Aorta (tissue), 5 donors: Measurements from ENCODE around the gene NFRKB. TPM values are rescaled to one million over a fixed set of nuclear protein-coding genes. Genes with fewer than 3 reads are reported as not detected.
"Not testable (repeated sequence)": the region's sequence is repeated elsewhere in the genome, so short reads cannot be mapped to it uniquely, and the experiment has no call there.

Experiments
- ATAC-seq: fragments of 200-7000 bp; cut with Tn5 transposase; one replicate; pipeline ENCODE4 v1.9.1; 2022; ENCODE audit warnings: moderate library complexity; ENCODE audit not compliant: low FRiP score
- DNase-seq, 2 donors: peaks; one replicate each; pipeline ENCODE4 v3.0.0-alpha.2; 2020
- H3K27ac ChIP-seq, 2 donors: one replicate each; pipeline ENCODE4 v1.5.1; 2013; ENCODE audit warnings: low read length in 2 of 2, mild to moderate bottlenecking in 2 of 2, moderate library complexity in 2 of 2, control low read depth in 1 of 2, inconsistent platforms in 1 of 2, low read depth in 1 of 2
- H3K27me3 ChIP-seq, 2 donors: one replicate each; pipeline ENCODE4 v1.6.1; 2013; ENCODE audit warnings: control low read depth in 1 of 2, low read length in 1 of 2, mild to moderate bottlenecking in 1 of 2, moderate library complexity in 1 of 2; ENCODE audit not compliant: insufficient read depth in 2 of 2, control insufficient read depth in 1 of 2
- H3K36me3 ChIP-seq, 2 donors: one replicate each; pipeline ENCODE4 v1.6.1; 2013; ENCODE audit warnings: control low read depth in 1 of 2, low read length in 1 of 2, mild to moderate bottlenecking in 1 of 2; ENCODE audit not compliant: insufficient read depth in 2 of 2, control insufficient read depth in 1 of 2
- H3K4me1 ChIP-seq, 2 donors: one replicate each; pipeline ENCODE4 v1.6.1; 2013; ENCODE audit warnings: low read length in 2 of 2, control low read depth in 1 of 2, mild to moderate bottlenecking in 1 of 2, moderate library complexity in 1 of 2; ENCODE audit not compliant: insufficient read depth in 2 of 2, control insufficient read depth in 1 of 2
- H3K4me3 ChIP-seq, 2 donors: one replicate each; pipeline ENCODE4 v1.5.1; 2013; ENCODE audit warnings: low read length in 2 of 2, control low read depth in 1 of 2, mild to moderate bottlenecking in 1 of 2
- H3K9me3 ChIP-seq: one replicate; pipeline ENCODE4 v1.6.1; 2013; ENCODE audit warnings: mild to moderate bottlenecking, low read length; ENCODE audit not compliant: control insufficient read depth
- WGBS, 2 donors: extraction: QIAGEN DNeasy Blood & Tissue Kit; methylation state at CpG; one replicate each; pipeline ENCODE4 v1.1.7; 2013; 5-methylcytosine and 5-hydroxymethylcytosine counted together
- intact Hi-C, 2 donors: fragments of 100-400 bp; cut with DNase I; formaldehyde crosslinking; loops; one replicate each; pipeline versions ENCODE4 v1.14.2 to v1.15.0; 2022
- polyA plus RNA-seq, 2 donors: library from polyadenylated mRNA; stranded (reverse); fragments of 200-250 nt; gene quantifications; one replicate each; pipeline ENCODE4 v1.2.3, GENCODE V29; 2013
- total RNA-seq, 2 donors: library from RNA; stranded (reverse); fragmentation: NEBNext Ultra II Directional; extraction: Animal tissue kit (Norgen Biotek cat#: 25700); gene quantifications; one replicate each; pipeline ENCODE4 v1.2.1, GENCODE V29; 2021
- donor health status: healthy with polysubstance abuse.
- donor health status: Bipolar disorder and iron deficiency.
- donor health status: DM: no; HTN: no; CAD: no.
- donor health status: DM: no; HTN: no; CAD: no.
- donor health status: DM: yes; HTN: yes; CAD: no.

The NFRKB gene
- total and polyA plus RNA-seq, 4 donors: 11.4 to 30.9 (median 18.5) TPM

DNA sequence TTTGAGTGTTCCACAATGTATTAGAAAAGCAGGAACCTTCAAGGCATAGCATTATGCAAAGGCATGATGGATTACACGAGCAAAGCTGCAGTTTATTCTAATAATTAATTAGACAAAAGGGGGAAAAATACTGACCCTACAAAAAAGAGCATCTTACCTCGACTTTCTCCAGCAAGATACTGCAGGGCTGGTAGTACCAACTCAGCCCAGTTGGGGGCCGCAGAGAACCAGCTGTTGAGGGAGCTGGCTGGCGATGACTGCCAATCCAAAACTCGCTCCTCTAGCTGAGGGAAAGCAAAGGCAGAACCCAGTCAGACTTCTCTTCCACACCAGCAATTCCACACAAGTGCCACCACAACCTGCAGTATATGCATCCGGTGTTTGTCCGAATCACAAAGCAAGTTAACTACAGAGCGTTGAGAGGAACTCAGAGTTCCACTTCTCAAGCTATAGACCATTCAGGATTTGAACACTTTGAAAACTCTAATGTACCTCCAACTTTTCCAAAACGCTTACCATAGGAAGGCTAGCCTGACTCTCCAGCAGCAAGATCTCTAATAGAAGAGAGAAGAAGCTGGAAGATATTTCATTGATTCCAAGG lies 13.7 kb downstream of the NFRKB start:
- intact Hi-C loops: no loop called here
- 66 to 71% methylated on average over 9 of the region's 9 CpGs for WGBS, 2 donors
- Histone ChIP-seq H3K4me1 (no peaks in the 10 kb centered on the region), H3K27ac (no peak overlapping the region), H3K27me3 (no peaks in the 10 kb centered on the region), H3K4me3 (no peak overlapping the region), H3K36me3 (peaks cover 20 to 28% of the 10 kb centered on the region in 2 donors), H3K9me3 (no peaks in the 10 kb centered on the region)
- ATAC-seq: no peak
- DNase-seq: no peak

DNA sequence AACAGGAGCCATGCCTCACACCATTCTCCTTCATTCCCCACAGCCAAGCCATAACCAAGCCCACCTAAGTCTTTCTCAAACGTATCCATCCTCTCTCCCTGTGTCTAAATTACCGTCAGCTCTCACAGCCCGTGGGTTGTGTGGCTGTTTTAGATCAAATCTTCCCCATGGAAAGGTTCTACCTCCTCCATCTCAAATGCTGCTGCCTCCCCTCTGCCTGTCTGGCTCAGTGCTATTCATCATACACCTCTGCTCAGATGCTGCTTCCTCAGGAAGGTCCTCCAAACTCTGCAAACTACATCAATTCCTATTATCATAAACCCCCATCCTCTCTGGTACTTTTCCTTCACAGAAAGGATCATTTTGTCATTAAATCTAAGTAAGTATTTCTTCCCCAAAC lies 15.1 kb downstream of the NFRKB start:
- no peak overlapping the region for H3K27ac ChIP-seq
- intact Hi-C loops: no loop called here
- no peak overlapping the region for H3K4me3 ChIP-seq
- H3K36me3 ChIP-seq: peaks cover 20 to 31% of the 10 kb centered on the region in 2 donors
- no peak for ATAC-seq
- WGBS, 2 donors: 89 to 92% methylated on average over 3 of the region's 3 CpGs
- no peaks in the 10 kb centered on the region for H3K4me1 ChIP-seq
- no peaks in the 10 kb centered on the region for H3K9me3 ChIP-seq
- no peak for DNase-seq
- H3K27me3 ChIP-seq: no peaks in the 10 kb centered on the region

DNA sequence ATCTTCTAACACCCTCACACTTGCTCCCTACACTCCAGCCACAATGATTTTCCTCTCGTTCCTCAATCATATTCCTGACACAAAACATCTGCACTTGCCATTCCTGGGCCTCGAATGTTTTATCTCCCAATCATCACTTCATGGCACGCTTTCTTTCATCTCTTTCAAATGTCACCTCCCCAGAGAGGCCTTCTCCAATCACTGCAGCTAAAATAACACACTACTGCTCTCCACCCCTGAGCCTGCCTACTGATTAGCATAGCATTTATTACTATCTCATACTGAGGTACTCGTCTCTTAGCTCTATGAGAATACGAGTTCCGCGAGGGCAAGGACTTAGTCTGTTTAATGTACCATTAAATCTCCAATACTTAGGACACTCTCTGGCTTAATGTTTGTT lies 23.5 kb downstream of the NFRKB start:
- H3K27me3 ChIP-seq: no peaks in the 10 kb centered on the region
- no peak overlapping the region for H3K4me3 ChIP-seq
- no peaks in the 10 kb centered on the region for H3K4me1 ChIP-seq
- ATAC-seq (no peak), DNase-seq (no peak)
- no peaks in the 10 kb centered on the region for H3K9me3 ChIP-seq
- H3K36me3 ChIP-seq: peaks cover 8 to 29% of the 10 kb centered on the region in 2 donors
- no peak overlapping the region for H3K27ac ChIP-seq
- intact Hi-C loops: no loop called here
- WGBS, 2 donors: 78 to 80% methylated on average over 7 of the region's 7 CpGs

DNA sequence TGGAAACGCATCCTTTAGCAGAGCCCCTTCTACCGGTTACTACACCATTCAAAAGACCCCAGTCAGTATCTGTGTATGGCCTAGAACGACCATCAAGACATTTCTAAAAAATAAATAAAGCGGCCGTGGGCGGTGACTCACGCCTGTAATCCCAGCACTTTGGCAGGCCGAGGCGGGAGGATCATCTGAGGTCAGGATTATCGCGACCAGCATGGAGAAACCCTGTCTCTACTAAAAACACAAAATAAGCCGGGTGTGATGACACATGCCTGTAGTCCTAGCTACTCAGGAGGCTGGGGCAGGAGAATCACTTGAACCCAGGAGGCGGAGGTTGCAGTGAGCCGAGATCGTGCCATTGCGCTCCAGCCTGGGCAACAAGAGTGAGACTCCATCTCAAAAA lies 26.8 kb downstream of the NFRKB start:
- H3K27ac ChIP-seq, DNase-seq, H3K4me3 ChIP-seq, intact Hi-C loops, H3K9me3 ChIP-seq, H3K4me1 ChIP-seq, H3K27me3 ChIP-seq, ATAC-seq: not testable (repeated sequence)
- peaks cover 9 to 37% of the 10 kb centered on the region in 2 donors for H3K36me3 ChIP-seq
- 88 to 89% methylated on average over 16 of the region's 16 CpGs for WGBS, 2 donors

DNA sequence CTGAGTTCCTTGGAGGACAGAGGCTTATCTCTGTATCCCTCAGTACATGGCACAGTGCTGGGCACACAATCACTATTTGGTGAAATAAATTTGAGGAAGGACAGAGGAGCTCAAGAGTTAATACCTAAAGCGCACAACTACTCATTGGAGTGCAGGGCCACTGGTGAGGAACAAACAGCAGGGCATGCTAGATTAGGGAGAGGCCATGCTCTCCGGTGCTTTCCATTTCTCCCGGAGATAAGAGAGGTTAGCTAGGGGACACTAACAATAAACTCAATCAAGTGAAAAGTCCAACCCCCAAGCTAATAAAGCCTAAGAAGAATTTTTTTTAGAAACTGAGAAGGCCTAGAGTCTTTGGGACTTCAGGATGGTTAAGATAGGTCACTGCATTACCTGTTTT lies 29.1 kb downstream of the NFRKB start:
- Histone ChIP-seq H3K27me3 (no peaks in the 10 kb centered on the region), H3K4me3 (no peak overlapping the region), H3K4me1 (no peaks in the 10 kb centered on the region), H3K36me3 (peaks cover 7 to 29% of the 10 kb centered on the region in 2 donors), H3K27ac (no peak overlapping the region), H3K9me3 (no peaks in the 10 kb centered on the region)
- intact Hi-C loops: no loop called here
- ATAC-seq (no peak), DNase-seq (no peak)
- 76 to 82% methylated on average over 3 of the region's 3 CpGs for WGBS, 2 donors

DNA sequence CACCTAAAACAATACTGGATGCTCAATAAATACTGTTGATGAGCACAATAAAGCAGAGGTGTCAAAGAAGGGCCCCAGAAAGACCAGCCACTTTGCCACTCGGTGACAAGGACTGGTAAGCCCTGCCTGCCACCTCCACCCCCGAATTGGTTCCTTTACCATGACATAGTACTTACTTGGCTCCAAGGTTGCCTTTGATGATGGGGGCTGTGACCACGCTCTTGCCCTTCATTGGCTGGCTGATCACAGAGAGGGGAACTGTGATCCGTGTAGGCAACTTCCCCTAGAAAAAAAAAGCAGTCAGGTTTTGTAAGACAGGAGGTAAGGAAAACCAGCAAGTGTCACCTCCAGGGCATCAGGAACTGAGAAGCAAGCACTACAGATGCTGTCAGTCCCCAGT lies 29.7 kb downstream of the NFRKB start:
- no peak for DNase-seq
- peaks cover 5 to 27% of the 10 kb centered on the region in 2 donors for H3K36me3 ChIP-seq
- H3K4me1 ChIP-seq: no peaks in the 10 kb centered on the region
- ATAC-seq: no peak
- H3K9me3 ChIP-seq: no peaks in the 10 kb centered on the region
- intact Hi-C loops: no loop called here
- no peak overlapping the region for H3K27ac ChIP-seq
- H3K27me3 ChIP-seq: no peaks in the 10 kb centered on the region
- H3K4me3 ChIP-seq: no peak overlapping the region
- WGBS, 2 donors: 81 to 85% methylated on average over 4 of the region's 4 CpGs

DNA sequence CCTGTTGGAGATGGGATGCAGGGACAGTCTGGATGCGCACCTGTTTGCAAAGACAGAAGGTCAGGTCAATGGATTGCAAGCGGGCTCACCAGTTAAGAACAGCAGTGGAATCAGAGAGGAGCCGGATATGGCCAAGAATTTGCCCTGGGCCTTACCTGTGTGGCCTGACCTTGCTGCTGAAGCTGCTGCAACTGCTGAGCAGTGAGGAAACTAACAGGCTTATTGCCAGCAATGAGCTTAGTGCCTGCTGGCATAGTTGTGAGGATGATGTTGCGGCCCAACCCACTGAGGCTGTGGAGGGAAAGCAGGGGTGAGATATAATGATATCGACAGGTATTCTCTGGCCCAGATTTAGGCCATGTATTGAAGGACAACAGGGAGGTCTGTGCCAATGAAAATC lies 30.6 kb downstream of the NFRKB start:
- intact Hi-C loops: no loop called here
- Histone ChIP-seq H3K27ac (no peak overlapping the region), H3K27me3 (no peaks in the 10 kb centered on the region), H3K9me3 (no peaks in the 10 kb centered on the region), H3K4me3 (no peak overlapping the region), H3K4me1 (no peaks in the 10 kb centered on the region), H3K36me3 (peaks cover 3 to 25% of the 10 kb centered on the region in 2 donors)
- WGBS, 2 donors: 97 to 99% methylated on average over 5 of the region's 5 CpGs
- ATAC-seq (no peak), DNase-seq (no peak)

DNA sequence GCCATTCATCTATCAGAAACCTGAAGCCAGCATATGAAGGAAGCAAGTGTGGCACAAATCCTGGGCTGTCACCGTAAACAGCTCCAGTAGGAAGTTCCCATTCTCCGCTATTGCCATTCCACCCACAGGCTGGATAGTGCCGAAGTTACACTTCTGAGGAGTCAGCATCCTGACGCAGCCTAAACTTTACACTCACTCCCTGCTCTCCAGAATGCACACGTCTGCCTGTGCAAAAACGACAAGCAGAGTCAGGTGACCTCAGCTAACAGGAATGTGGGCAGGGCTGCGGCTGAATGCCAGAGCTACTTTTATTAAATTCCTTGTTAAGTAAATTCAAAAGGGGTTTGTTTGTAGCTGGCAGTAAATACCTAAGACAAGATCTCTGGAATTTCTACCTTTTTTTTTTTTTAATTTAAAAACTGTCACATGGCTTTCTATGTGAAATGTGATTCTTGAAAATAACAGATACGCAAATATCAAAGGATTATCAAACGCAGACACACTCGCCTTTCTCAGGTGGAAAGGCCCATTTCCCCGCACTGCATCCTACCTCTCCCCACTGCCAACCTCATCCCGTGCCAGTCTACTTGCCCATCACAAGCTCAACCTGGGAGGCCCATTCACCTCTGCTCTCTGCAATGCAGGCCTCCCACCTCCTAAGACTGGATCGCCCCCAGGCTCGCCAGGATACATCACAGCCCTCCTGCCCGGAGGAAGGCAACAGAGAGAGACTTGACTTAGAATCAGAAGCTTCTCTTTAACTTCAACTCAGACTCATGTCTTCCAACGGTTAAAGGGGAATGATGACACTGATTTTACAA lies 33.5 kb downstream of the NFRKB start:
- peaks cover 3 to 18% of the 10 kb centered on the region in 2 donors for H3K36me3 ChIP-seq
- H3K9me3 ChIP-seq: no peaks in the 10 kb centered on the region
- H3K27ac ChIP-seq: peak overlapping the region in 1 of 2 donors; percentile 73

DNA sequence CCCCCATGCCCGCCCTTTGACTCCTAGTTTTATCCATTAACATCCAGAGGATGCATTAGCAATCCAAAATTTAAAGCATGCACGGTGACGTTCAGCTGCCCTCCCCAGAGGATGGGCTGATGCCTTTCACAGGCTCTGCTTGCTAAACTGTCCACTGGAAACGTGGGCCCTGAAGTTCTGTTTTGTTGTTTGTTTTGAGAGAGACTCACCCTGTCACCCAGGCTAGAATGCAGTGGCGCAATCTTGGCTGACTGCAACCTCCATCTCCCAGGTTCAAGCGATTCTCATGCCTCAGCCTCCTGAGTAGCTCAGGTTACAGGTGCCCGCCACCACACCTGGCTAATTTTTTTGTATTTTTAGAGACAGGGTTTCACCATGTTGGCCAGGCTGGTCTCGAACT lies 39.3 kb downstream of the NFRKB start:
- Histone ChIP-seq H3K27ac (no peak overlapping the region), H3K9me3 (no peaks in the 10 kb centered on the region), H3K36me3 (no peaks in the 10 kb centered on the region), H3K4me1 (no peaks in the 10 kb centered on the region), H3K4me3 (no peak overlapping the region), H3K27me3 (no peaks in the 10 kb centered on the region)
- intact Hi-C loops: no loop called here
- DNase-seq (no peak), ATAC-seq (no peak)
- WGBS, 2 donors: 90 to 91% methylated on average over 8 of the region's 8 CpGs

More for the DNA sequence above, 33.5 kb downstream of the NFRKB start:
- H3K4me3 ChIP-seq: no peak overlapping the region
- ATAC-seq (peak; percentile 69), DNase-seq (peak; percentile 64 to 81)
- WGBS, 2 donors: 48 to 50% methylated on average over 16 of the region's 16 CpGs
- intact Hi-C loops: no loop called here
- no peaks in the 10 kb centered on the region for H3K4me1 ChIP-seq
- no peaks in the 10 kb centered on the region for H3K27me3 ChIP-seq
